Measurements from ENCODE around the gene PLCH1. TPM values are rescaled to one million over a fixed set of nuclear protein-coding genes. Genes with fewer than 3 reads are reported as not detected.

Gene PLCH1
- total RNA-seq, 1 experiment from 2014 or later, result 1.4 TPM

DNA sequence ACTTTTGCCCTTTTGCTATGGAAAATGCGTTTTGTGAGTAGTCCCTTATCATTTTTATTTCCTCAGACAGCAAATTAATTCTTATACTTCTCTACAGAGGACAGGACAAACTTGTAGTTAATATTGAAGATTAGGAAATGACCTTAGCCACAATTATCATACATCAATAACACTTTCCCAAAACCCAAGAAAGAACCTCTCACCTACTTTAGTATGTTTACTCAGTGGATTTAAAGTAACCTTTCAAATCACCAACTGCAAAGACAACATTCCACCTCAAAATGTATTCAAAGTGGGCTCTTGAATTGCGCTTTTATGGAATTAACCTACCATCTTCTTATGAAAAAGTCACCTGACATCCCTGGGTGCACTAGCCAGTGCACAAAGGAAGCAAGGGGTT, 107.3 kb downstream of the PLCH1 start:
- CTCF ChIA-PET, result no interaction called here
- H2AFZ ChIP-seq, result peak overlapping the region; percentile 9; the same call in 1 of the 2 replicates
- no peak for TF ChIP-seq EZH2 (IDR thresholded peaks at IDR 0.05; ENCODE audit: low read depth)
- TF ChIP-seq, protein P1, sequence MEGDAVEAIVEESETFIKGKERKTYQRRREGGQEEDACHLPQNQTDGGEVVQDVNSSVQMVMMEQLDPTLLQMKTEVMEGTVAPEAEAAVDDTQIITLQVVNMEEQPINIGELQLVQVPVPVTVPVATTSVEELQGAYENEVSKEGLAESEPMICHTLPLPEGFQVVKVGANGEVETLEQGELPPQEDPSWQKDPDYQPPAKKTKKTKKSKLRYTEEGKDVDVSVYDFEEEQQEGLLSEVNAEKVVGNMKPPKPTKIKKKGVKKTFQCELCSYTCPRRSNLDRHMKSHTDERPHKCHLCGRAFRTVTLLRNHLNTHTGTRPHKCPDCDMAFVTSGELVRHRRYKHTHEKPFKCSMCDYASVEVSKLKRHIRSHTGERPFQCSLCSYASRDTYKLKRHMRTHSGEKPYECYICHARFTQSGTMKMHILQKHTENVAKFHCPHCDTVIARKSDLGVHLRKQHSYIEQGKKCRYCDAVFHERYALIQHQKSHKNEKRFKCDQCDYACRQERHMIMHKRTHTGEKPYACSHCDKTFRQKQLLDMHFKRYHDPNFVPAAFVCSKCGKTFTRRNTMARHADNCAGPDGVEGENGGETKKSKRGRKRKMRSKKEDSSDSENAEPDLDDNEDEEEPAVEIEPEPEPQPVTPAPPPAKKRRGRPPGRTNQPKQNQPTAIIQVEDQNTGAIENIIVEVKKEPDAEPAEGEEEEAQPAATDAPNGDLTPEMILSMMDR (conservative IDR thresholded peaks at IDR 0.05), result no peak
- no peaks in the 10 kb centered on the region for H3K36me3 ChIP-seq (ENCODE audit: low read depth)
- no peaks in the 10 kb centered on the region for H3K4me1 ChIP-seq (replicated peaks; ENCODE audit: insufficient read depth)
- BruUV-seq (replicated peaks), result no TSS peak
- no peaks in the 10 kb centered on the region for H3K79me2 ChIP-seq (ENCODE audit: low read depth)
- no peak overlapping the region for H3K27ac ChIP-seq
- H3K9me3 ChIP-seq (ENCODE audit: insufficient read depth, low read depth), result no peaks in the 10 kb centered on the region
- no peaks in the 10 kb centered on the region for H3K9me2 ChIP-seq (ENCODE audit: insufficient read depth)
- H3K27me3 ChIP-seq (ENCODE audit: insufficient read depth, low read depth), result no peaks in the 10 kb centered on the region
- H4K20me1 ChIP-seq (ENCODE audit: insufficient read depth), result no peaks in the 10 kb centered on the region; the same call in 1 of the 2 replicates
- no peaks in the 10 kb centered on the region for H3F3A ChIP-seq (ENCODE audit: insufficient read depth, low read depth)
- H3K4me3 ChIP-seq, result no peak overlapping the region
- no peak overlapping the region for H3K4me2 ChIP-seq
- POLR2A ChIA-PET (ENCODE audit: unreplicated experiment), result no interaction called here
- DNase-seq, result no peak
- intact Hi-C loops (cut with micrococcal nuclease; ENCODE audit: unreplicated experiment), result no loop called here

DNA sequence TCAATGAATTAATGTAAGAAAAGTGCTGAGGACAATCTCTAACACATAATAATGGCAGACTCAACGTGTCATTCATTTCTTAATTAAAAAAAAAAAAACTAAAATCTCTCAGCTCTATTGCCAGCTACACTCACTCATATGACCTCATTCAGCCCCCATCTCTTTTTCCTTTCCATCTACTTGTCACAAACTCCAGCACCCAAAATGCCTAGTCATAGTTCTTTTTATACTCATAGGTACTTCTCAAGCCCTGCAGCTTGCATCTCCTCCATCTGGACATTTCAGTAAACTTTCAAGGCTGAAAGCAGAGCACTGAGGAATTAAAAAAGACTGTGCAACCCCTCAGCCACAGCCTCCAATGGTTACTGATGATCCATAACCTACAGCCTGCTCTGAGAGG, 109.8 kb downstream of the PLCH1 start:
- intact Hi-C loops (cut with micrococcal nuclease; ENCODE audit: unreplicated experiment), result no loop called here
- Histone ChIP-seq H3K9me2 (ENCODE audit: insufficient read depth) (no peaks in the 10 kb centered on the region), H3K4me1 (replicated peaks; ENCODE audit: insufficient read depth) (no peaks in the 10 kb centered on the region), H3K36me3 (ENCODE audit: low read depth) (no peaks in the 10 kb centered on the region), H4K20me1 (ENCODE audit: insufficient read depth) (no peaks in the 10 kb centered on the region), H2AFZ (no peak overlapping the region), H3K4me3 (no peak overlapping the region), H3K4me2 (no peak overlapping the region), H3K79me2 (ENCODE audit: low read depth) (no peaks in the 10 kb centered on the region), H3K27ac (no peak overlapping the region), H3K9me3 (ENCODE audit: insufficient read depth, low read depth) (no peaks in the 10 kb centered on the region), H3K27me3 (ENCODE audit: insufficient read depth, low read depth) (no peaks in the 10 kb centered on the region), H3F3A (ENCODE audit: insufficient read depth, low read depth) (no peaks in the 10 kb centered on the region)
- BruUV-seq (replicated peaks), result no TSS peak
- DNase-seq, result no peak
- ChIA-PET CTCF (no interaction called here), POLR2A (ENCODE audit: unreplicated experiment) (no interaction called here)
- no peak for TF ChIP-seq EZH2 (IDR thresholded peaks at IDR 0.05; ENCODE audit: low read depth)
- TF ChIP-seq, protein P1 (conservative IDR thresholded peaks at IDR 0.05), result no peak

DNA sequence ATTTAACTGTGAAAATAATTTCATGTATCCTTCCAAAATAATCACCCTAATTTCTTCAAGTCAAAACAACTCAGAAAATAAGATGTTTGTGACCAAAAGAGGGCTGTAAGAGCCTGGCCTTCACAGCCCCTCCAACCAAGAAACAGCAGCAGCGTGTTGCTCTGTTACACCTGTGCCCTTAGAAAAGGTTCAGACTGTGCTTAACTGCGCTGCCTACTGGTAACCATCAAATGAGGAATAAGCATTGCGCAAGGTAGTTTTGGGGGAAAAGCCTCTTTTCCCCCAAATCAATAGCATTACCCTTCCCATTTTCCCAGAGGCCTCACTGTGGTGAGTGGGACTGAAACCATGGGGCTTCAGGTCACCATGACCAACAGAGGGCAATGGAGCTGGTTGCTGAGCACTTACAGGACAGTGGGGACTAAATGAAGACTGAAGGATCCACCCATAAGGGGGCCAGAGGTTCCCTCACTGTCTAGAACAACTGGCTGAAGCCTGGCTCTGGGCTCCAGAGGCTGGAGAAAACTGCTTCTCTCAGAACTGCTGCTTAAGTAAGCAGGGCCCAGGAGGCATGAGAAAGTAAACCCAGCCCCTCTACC, 110.7 kb downstream of the PLCH1 start:
- intact Hi-C loops (cut with micrococcal nuclease; ENCODE audit: unreplicated experiment), result no loop called here
- H3K9me2 ChIP-seq (ENCODE audit: insufficient read depth), result no peaks in the 10 kb centered on the region
- BruUV-seq (replicated peaks), result no TSS peak
- no peak overlapping the region for H3K4me3 ChIP-seq
- H3K4me1 ChIP-seq (replicated peaks; ENCODE audit: insufficient read depth), result no peaks in the 10 kb centered on the region
- ChIA-PET CTCF (no interaction called here), POLR2A (ENCODE audit: unreplicated experiment) (no interaction called here)
- no peak overlapping the region for H2AFZ ChIP-seq
- H3K27ac ChIP-seq, result no peak overlapping the region
- TF ChIP-seq, protein P1 (conservative IDR thresholded peaks at IDR 0.05), result no peak
- no peak for TF ChIP-seq EZH2 (IDR thresholded peaks at IDR 0.05; ENCODE audit: low read depth)
- H3K36me3 ChIP-seq (ENCODE audit: low read depth), result no peaks in the 10 kb centered on the region
- no peak overlapping the region for H3K4me2 ChIP-seq
- H3K79me2 ChIP-seq (ENCODE audit: low read depth), result no peaks in the 10 kb centered on the region
- no peaks in the 10 kb centered on the region for H4K20me1 ChIP-seq (ENCODE audit: insufficient read depth)
- no peaks in the 10 kb centered on the region for H3K9me3 ChIP-seq (ENCODE audit: insufficient read depth, low read depth)
- H3F3A ChIP-seq (ENCODE audit: insufficient read depth, low read depth), result no peaks in the 10 kb centered on the region
- H3K27me3 ChIP-seq (ENCODE audit: insufficient read depth, low read depth), result no peaks in the 10 kb centered on the region
- DNase-seq, result no peak
